Stimulated activated CD4-positive, alpha-beta T cell treated with anti-CD3 and anti-CD28 coated beads, Interleukin-4, amount 100 ng/mL, for 48 hours (primary cell): Measurements from ENCODE around the gene STIL.
"Not testable (repeated sequence)": the region's sequence is repeated elsewhere in the genome, so short reads cannot be mapped to it uniquely, and the experiment has no call there.

Source experiments
- DNase-seq, 2 donors: peaks; one replicate each; pipeline ENCODE4 v3.0.0-alpha.2; 2020; ENCODE audit warnings: low read depth in 2 of 2

The STIL gene

GRCh38 chr1:47313915-47314664, at the start of gene STIL:
Gene STIL (minus strand): TSS chr1:47314147. CDS start chr1:47310319, 3,828 bp downstream.
- peak; percentile 95 to 98 for DNase-seq

- DNase-seq, result no peak
Measured at GRCh38 chr1:47362828-47363227, 48.9 kb upstream of the STIL start.

- DNase-seq, result no peak
Measured at GRCh38 chr1:47361380-47361779, 47.4 kb upstream of the STIL start.

GRCh38 chr1:47351305-47351704, 37.4 kb upstream of the STIL start:
- DNase-seq, result no peak

- DNase-seq, result no peak
Measured at GRCh38 chr1:47348246-47348645, 34.3 kb upstream of the STIL start.

GRCh38 chr1:47347735-47348134, 33.8 kb upstream of the STIL start:
- DNase-seq, result no peak

GRCh38 chr1:47346979-47347378, 33.0 kb upstream of the STIL start:
- DNase-seq, result not testable (repeated sequence)

- DNase-seq, result no peak
Measured at GRCh38 chr1:47340227-47340626, 26.3 kb upstream of the STIL start.

GRCh38 chr1:47338249-47339077, 24.5 kb upstream of the STIL start:
- no peak for DNase-seq

- DNase-seq, result no peak
Measured at GRCh38 chr1:47337350-47337749, 23.4 kb upstream of the STIL start.

- no peak for DNase-seq
Measured at GRCh38 chr1:47334765-47335435, 21.0 kb upstream of the STIL start.

GRCh38 chr1:47333922-47334764, 20.2 kb upstream of the STIL start:
- DNase-seq, result peak; percentile 59 to 67

GRCh38 chr1:47333578-47333921, 19.6 kb upstream of the STIL start, which contains the start of gene CMPK1:
Gene CMPK1 (plus strand): TSS chr1:47333790. CDS start chr1:47333946, 156 bp downstream.
- DNase-seq, result peak; percentile 64 to 77

- DNase-seq, result no peak
Measured at GRCh38 chr1:47332779-47333577, 19.0 kb upstream of the STIL start.

GRCh38 chr1:47331875-47332274, 17.9 kb upstream of the STIL start:
- DNase-seq, result no peak

GRCh38 chr1:47330212-47330611, 16.3 kb upstream of the STIL start:
- DNase-seq, result no peak

GRCh38 chr1:47328992-47329391, 15.0 kb upstream of the STIL start:
- no peak for DNase-seq

- DNase-seq, result no peak
Measured at GRCh38 chr1:47326271-47326670, 12.3 kb upstream of the STIL start.

- no peak for DNase-seq
Measured at GRCh38 chr1:47325528-47325927, 11.6 kb upstream of the STIL start.

GRCh38 chr1:47324682-47325081, 10.7 kb upstream of the STIL start:
- DNase-seq, result no peak

GRCh38 chr1:47323599-47324031, 9.7 kb upstream of the STIL start:
- DNase-seq, result no peak
